Urothelium cell line (cell line): Measurements from ENCODE around the gene CUX1.

ENCODE experiments used
- DNase-seq: peaks from one replicate; pipeline ENCODE4 v3.0.0; 2011; ENCODE audit warnings: low spot score, mixed read lengths
- FAIRE-seq: peaks from 2 replicates; lab custom pipeline; 2011; peaks lifted over from hg19 to GRCh38; lab: Jason Lieb, UNC

The CUX1 gene

DNA sequence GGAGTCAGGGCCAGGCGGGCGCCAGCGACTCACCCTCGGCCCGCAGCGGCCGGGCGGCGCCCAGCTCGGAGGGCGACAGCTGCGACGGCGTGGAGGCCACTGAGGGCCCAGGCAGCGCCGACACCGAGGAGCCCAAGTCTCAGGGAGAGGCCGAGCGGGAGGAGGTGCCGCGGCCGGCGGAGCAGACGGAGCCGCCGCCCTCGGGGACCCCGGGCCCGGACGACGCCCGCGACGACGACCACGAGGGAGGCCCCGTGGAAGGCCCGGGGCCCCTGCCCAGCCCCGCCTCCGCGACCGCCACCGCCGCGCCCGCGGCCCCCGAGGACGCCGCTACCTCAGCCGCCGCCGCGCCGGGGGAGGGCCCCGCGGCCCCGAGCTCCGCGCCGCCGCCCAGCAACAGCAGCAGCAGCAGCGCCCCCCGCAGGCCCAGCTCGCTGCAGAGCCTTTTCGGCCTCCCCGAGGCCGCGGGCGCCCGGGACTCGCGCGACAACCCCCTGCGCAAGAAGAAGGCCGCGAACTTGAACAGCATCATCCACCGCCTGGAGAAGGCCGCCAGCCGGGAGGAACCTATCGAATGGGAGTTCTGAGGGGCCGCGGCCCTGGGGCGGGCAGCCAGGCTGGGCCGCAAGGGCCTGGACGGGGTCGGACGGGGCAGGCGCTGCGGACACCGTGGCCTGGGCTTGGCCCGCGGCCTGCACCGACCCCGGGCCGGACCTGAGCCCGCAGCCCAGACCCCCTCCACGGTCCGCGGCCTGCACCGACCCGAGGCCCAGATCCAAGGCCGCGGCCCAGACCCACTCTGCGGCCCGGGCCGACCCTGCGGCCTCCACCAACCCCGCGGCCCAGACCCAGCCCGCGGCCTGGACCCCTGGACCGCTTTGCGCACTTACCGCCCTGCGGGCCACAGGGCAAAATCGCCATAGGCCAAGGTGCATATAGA, 431.3 kb downstream of the CUX1 start:
- no peak for FAIRE-seq
- no peak for DNase-seq

DNA sequence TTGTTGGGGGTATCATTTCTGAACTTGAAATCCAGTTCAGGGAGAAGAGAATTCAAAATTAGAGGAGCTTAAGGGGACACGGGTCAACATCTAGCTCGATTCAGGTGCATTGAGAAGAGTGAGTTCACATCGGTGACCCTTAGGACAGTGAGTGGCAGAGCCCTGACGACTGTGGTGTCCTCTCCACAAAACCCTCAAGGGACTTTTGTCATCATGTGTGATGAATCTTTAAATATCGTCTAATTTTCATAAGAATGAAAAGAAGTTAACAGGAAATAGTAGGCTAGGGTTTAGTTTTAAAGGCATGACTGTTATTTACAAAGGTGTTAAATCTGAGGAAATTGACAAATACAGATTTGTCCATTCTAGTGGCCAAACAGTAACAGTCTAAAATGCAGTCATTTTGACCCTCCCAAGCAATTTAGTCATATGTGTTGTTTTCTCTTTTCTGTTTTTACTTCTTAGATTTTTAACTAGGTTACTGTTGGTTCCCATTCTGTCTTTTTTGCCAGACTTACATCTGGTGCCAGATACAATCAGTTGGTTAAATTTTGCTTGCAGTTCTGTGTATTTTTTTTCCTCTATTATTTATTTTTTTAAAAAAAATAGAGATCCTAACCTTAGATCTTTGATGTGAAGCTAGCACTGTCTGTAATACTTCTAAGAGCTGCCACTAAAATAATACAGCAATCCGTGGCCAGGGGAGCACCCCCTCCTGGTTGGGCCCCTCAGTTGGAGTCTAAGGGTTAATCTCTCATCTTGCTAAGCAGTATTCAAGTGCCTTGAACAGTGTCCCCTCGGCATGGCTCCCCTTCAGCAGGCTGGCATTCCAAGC, 434.3 kb downstream of the CUX1 start:
- FAIRE-seq (no peak), DNase-seq (no peak)

DNA sequence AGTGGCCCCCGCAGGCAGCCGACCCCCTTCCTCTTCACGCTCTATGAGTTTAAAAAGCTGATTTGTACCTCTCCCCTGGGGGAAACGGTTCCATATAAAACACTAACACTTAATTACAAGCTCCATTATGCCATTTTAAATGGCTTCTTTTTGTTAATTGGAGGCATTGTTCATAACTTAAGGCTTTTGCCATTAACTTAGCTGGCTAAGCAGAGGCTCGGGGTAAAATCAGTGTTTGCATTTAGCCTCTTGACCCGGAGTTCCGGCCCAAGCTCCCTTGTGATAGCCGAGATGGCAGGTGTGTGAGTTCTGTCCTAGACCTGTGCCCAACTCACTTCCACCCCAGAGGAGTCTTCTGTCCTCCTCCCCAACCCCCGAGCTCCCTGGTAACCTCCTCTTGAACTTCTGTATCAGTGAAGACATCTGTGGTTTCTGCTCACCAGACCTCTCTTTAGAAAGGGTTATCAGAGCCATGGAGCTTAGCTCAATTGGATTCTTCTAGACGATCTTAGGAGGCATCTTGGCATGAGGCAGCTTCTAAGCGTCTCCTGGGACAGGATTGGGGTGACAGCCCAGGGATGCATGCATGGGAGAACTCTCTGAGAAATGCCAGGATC, 435.0 kb downstream of the CUX1 start:
- DNase-seq (no peak), FAIRE-seq (no peak)

DNA sequence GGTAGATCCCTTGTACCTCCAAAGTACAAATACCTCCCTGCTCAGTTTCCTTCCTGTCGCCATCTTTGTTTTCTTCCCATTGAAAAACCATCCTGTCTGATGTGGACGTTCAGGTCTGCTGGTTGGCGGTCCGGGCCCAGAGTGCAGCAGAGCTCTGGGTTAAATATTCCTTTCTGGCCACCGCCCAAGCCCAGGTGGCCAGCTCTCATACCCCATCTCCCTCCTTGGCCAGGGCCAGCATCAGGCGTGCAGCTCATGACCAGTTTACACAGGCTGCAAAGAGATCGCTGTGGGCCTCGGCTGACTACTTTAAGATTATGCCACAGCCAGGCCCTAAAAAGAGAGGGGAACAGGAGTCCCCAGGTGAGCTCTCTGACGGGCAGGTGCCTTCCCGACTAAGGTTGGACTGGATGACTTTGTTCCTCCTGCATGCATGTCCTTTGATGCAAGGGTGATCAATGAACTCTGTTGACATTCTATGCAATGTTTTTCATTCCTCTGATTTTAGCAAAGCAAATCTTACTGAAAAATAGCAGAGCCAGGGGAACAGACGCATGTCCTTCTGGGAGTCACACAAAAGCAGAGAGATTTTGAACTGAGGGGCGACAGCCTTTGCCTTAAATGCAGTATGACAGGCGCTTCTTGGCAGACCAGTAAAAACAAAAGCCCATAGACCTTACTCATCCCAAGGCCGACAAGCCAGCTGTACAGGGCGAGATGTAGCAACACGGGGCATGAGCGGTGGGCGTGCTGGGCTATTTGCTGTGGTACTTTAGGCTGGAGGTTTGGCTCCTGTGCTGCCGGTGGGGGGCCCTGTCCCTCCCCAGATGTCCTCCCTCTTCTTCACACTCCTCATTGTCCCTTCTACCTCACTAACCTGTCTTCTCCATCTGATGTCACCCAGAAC, 435.9 kb downstream of the CUX1 start:
- FAIRE-seq (peak; percentile 52), DNase-seq (no peak)

DNA sequence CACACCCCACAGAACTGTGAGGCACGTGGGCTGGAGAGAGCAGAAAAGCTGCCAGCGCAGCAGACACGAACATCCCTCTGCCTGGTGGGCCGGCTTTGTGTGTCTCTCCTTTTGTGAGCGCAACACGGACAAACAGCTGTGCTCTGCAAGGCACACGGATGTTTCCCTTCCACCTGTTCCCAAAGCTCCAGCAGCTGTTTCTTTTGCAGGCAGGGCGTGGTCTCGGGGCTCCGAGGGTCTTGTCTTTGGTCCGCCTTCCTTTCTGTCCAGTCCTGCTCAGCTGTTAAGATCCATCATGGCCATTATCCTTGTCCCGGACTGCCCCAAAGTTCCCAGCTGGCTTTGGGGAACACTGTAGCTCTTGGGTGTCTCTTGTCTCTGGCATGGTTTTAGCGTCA, 436.5 kb downstream of the CUX1 start:
- DNase-seq (no peak), FAIRE-seq (no peak)

DNA sequence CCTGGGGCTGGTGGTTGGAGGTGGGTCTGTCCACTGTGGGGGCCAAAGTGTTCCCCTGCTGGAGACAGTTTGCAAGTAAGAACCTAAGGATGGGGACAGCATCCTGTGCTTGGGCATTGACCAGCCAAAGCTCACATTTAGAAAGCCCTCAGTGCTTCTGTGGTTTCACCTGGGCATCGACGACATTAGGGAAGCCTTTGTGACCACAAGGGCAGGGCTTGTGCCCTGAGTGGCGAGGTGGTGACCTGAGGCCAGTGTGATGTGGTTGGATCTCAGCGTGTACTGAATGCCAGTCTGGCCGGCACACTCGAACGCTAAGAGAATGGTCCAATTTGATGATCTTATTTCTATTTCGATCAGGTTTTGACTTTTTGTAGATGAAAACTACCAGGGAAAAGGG, 437.1 kb downstream of the CUX1 start:
- peak; percentile 17 for FAIRE-seq
- no peak for DNase-seq

DNA sequence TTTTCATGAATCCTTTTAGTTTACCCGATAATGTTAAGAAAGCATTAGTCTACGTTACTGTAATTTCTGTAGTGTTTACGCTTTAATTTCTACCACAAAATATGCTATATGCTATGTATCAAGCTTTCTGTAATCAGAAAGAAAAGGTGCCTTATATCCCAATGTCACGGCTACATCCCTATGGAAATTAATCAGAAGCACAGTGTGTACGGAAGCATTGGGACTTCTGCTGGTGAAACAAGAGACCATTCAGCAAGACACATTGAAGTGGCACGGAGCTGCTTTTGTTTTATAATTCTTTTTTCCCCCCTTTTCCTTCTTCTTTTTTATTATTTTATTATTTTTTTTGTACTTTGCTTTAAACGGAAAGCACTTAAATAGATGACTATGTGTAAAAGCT, 438.1 kb downstream of the CUX1 start:
- DNase-seq, result no peak
- FAIRE-seq, result no peak

DNA sequence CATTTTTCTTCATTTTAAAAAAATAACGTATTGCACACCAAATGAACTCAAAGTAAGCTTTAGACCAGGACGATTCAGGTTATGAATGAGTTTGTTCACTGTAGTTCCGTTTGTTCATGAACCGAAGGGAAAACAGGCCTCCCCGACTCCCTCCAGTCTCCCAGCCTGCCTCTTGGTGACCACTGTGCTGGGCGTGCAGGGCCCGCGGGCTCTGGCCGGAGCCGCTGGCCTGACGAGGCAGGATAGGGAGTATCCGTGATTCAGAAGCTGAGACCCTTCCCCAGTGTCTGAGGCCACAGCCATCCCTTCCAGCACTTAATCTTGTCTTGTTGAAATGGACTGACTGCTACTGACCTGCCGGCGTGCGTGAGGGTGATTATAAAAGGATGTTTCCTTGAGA, 438.5 kb downstream of the CUX1 start:
- no peak for FAIRE-seq
- DNase-seq, result no peak

DNA sequence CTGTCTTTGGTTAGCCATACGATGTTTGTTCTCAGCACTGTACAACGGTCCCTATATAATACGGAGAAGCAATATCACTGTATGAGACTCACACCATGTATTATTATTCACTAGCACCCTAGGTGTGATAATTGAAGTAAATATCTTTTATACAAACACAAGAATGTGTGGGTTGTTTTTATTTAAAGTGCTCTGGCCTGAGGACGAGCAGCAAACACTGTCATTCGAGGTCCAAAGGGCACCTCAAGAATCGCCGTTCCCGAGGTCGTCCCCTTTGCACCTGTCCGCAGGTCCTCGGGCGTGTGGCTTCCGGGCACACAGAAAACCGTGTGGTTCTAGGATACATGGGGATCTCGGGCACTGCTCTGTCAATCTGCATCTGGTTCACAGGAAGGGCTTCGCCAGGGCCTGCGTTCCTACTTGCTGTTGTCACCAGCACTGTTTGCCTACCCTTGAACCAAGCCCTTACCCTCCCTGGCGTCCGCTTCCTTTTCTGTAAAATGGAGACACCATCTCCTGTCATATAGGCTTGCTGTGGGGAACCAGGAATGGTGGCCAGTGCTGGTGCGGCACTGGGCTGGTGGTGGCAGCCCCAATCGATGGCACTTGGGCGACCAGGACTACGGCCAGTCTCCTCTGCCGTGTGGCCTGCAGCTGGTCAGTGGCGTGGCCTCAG, 440.8 kb downstream of the CUX1 start:
- DNase-seq (no peak), FAIRE-seq (peak; percentile 17)

DNA sequence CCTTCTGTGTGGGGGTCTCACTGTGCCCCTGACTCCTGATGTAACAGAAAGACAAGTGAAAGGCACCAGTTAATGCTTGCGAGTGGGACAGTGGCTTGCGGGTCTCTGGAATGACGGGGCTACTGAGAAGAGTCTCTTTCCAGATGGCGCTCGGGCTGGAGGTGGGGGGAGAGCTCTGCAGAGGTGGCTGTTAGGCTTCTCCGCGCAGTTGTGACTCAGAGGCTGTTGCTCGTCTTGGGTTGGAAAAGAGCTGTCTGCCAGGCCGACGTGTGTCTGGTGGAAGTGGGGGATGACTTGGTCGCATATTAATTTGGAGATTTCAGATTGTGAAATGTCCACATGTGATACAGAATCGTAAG, 441.3 kb downstream of the CUX1 start:
- FAIRE-seq, result peak; percentile 42
- DNase-seq, result no peak

DNA sequence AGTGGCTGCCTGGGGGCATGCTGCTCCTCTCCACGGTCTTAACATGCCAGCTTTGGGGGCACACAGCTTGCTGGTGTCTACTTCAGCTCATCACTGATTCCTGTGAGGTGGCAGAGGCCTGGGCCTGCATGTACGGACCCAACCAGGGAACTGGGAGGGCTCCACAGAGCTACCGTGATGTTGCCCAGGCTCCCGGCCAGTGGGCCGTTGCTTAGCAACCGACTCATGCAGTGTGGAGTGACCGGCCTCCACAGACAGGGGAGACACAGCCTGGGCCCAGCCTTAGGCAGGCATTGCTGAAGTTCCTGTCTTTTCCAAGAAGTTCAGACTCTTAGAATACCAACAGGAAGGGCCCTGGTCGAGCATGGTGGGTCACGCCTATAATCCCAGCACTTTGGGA, 443.4 kb downstream of the CUX1 start:
- FAIRE-seq (no peak), DNase-seq (no peak)

DNA sequence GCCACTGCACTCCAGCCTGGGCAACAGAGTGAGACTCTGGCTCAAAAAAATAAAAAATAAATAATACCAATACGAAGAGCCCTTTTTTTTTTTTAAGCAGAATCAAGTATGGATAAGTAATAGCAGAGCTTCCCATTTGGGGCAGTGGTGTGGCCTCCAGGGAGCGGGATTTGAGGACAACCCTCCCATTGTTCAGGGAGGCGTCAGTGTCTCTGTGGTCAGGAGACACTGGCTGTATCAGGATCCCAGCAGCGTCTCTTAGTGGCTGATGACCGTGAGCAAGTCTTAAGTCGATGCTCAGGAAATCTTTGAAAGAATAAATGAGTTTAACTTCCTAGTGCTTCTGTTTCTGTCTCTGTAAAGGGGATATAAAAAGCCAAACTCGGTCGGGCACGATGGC, 444.0 kb downstream of the CUX1 start:
- FAIRE-seq, result no peak
- no peak for DNase-seq

DNA sequence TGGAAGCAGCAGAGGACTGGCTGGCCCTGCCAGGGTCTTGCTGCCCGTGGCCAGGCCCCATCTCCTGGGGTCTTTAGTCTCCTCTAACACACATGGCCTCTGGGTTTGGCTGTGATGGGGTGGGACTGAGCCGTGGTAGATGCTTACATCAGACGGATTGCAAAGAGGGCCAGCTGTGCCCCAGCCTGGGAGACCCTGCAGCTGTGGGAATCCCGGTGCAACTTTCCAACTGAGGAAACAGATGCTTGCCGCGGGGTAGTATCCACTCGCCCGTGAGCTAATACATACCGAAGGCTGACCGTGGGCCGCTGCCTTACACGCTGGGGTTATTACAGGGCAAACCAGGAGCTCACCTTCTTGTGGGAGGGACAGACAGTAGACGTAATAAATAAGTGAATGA, 445.1 kb downstream of the CUX1 start:
- FAIRE-seq (no peak), DNase-seq (no peak)

DNA sequence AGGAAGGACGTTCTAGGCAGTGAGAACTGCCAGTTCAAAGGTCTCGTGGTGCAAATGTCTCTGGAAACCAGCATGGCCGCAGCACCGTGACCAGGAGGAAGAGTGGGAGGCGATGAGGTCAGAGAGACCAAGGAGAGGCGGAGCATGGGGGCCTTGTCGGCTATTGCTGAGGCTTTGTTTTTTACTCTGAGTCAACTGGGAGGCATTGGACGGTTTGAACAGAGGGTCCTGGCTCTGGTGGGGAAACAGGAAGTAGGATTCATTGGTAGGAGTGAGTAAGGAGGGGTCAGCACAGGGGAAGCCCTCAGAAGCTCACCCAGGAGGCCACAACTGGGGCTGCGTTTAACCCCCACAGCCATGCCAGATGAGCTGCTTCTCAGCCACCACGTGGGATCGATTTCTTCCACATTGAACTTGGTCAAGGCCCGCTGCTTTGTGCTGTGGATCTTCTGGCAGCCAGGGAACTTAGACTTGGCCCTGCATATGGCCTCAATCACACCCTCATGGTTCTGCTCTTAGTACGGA, 447.0 kb downstream of the CUX1 start:
- DNase-seq, result no peak

DNA sequence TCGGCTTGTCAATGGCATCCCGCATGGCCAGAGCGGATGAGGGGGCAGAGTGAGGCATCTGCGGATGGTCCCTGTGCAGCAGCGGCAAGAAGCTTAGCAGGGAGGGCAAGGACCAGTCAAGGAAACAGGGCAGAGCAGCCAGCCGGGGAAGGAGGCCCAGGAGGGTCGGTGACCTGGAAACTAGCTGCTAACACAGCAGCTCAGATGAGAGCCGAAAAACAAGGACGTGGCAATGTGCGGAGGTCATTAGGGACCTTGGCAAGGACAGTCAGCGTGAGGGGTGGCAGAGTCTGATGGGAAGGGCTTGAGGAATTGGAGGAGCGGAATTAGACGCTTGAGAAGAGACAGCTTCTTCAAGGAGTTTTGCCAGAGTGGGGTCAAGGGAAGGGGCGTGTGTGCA, 449.1 kb downstream of the CUX1 start:
- FAIRE-seq (no peak), DNase-seq (no peak)

More for the DNA sequence above, 447.0 kb downstream of the CUX1 start:
- no peak for FAIRE-seq

DNA sequence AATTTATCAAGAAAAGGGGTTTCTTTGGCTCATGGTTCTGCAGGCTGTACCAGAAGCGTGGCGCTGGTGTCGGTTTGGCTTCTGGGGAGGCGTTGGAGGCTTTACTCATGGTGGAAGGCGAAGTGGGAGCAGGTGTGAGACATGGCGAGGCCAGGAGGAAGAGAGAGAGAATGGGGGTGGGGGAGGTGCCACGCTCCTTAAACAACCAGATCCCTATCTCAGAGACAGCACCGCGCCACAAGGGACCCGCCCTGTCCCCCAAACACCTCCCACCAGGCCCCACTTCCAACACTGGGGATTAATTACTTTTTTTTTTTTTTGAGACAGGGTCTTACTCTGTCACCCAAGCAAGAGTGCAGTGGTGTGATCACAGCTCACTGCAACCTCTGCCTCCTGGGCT, 451.2 kb downstream of the CUX1 start:
- DNase-seq (no peak), FAIRE-seq (no peak)

DNA sequence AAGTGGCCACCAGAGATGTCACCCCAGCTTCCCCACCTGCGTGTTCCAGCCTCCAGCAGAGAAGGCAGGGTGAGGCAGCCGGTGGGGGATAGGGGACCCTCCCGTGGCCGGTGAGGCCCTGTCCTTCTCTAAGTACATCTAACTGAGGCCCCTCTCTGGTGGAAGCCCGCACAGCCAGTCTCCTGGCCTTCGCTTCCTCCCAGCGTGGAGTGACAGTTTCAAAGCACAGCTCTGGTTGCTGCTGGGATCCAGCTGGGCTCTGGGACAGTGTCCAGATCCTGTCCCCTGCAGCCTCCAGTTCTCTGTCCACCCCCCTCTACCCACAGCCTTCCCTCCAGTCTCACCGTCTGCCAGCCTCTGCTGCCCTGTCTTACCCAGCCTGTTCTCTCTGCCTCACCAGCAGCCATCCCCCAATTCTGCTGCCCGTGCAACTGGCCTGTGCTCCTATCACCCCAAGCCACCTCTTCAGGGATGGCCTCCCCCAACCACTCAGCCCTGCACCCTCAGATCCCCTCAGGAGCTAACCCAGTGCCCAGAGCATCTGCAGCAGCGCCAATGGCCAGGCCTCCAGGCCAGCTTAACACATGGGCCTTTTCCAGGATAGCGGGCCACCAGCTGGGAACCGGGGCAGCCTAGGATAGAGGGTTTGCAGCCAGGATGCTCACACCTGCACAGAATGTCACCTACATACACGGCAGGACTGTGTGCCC, 452.9 kb downstream of the CUX1 start:
- DNase-seq, result no peak
- no peak for FAIRE-seq

DNA sequence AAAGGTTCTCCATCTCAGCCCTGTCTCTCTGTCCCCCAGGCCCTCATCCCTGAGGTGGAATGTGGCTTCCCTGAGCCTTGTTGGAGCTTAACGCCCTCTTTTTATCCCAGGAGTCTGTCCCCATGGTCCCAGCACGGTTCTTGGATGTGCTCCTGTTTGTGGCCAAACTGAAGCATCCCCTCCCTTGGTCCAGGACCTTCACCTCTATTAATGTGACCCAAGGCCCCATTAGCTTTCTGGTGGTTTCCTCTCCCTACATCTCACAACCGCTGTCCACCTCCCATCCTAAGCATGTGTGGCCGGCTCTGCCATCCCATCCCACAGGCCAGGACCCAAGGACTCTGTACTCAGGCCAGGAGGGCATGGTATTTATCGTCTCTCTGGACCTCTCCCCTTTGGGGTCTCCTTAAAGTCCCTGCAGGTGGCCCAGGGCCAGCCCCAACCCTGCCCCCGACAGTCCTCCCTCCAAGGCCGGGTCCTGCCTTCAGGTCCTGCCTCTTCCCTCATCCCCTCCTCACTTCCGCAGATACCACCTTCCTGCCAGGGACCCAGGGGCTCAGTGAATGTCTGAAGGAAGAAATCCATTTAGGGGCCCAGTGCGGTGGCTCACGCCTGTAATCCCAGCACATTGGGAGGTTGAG, 453.9 kb downstream of the CUX1 start:
- no peak for FAIRE-seq
- no peak for DNase-seq
